KOPT-K1 (cell line): Measurements from ENCODE around the gene ANXA4.
"Not testable (repeated sequence)": the region's sequence is repeated elsewhere in the genome, so short reads cannot be mapped to it uniquely, and the experiment has no call there.

ENCODE experiments used
- H3K27ac ChIP-seq: fragments of 200-600 bp; sonication (generic); 2 replicates; pipeline ENCODE4 v1.5.1; 2016; ENCODE audit warnings: antibody characterized with exemption, mild to moderate bottlenecking, low read depth, low read length; ENCODE audit not compliant: poor library complexity, severe bottlenecking
- H3K36me3 ChIP-seq: fragments of 200-600 bp; sonication (generic); 2 replicates; pipeline ENCODE4 v1.5.1; 2017; ENCODE audit warnings: antibody characterized with exemption, mild to moderate bottlenecking, low read length, moderate library complexity; ENCODE audit not compliant: insufficient read depth
- H3K9me3 ChIP-seq: fragments of 200-600 bp; sonication (generic); 2 replicates; pipeline ENCODE4 v1.5.1; 2017; ENCODE audit warnings: antibody characterized with exemption, low read length, mild to moderate bottlenecking; ENCODE audit not compliant: insufficient read depth, poor library complexity, severe bottlenecking

Gene ANXA4

DNA sequence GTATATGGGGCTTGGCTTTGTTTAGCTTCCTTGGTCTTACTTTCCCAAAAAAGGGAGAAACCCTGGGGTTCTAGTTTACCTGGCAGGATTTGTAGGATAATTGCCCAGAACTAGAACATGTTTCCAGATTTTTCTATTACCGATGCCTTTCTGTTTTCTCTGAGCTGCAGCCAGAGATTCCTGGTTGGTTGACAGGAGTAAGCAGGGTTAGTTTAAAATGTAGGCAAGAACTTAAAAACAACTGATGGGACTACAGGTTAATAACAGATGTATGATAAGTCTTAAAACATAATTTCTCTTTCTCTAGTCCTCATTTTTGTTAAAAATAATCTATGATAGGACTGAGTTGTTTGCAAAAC, 48.6 kb downstream of the ANXA4 start:
- H3K27ac ChIP-seq, result no peak overlapping the region
- H3K36me3 ChIP-seq, result no peaks in the 10 kb centered on the region
- H3K9me3 ChIP-seq, result no peaks in the 10 kb centered on the region

- Histone ChIP-seq H3K27ac (no peak overlapping the region), H3K36me3 (no peaks in the 10 kb centered on the region), H3K9me3 (no peaks in the 10 kb centered on the region)
Observed at GRCh38 chr2:69791045-69791444, 49.1 kb downstream of the ANXA4 start.

- Histone ChIP-seq H3K27ac (no peak overlapping the region), H3K36me3 (no peaks in the 10 kb centered on the region), H3K9me3 (no peaks in the 10 kb centered on the region)
Observed at GRCh38 chr2:69796174-69796573, 54.2 kb downstream of the ANXA4 start.

DNA sequence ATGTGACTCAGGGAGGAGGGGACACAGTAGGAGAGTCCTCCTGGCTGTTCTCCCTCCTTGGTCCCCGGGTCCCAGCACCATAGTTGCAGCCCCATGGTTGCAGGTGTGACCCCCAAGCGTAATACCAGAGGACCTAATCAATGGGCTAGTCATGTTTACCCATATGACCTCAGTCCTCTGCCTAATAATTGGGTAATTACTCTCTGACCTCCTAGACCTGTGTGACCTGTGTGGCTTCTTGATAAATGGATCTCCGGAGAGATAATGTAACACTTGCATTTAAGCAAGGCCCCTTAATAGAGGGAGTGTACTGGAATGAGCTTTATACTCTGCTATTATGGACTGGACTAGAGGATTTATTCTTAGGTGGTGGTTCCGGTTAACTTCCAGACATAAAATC, 55.3 kb downstream of the ANXA4 start:
- Histone ChIP-seq H3K9me3 (no peaks in the 10 kb centered on the region), H3K27ac (no peak overlapping the region), H3K36me3 (no peaks in the 10 kb centered on the region)

- Histone ChIP-seq H3K9me3 (no peaks in the 10 kb centered on the region), H3K36me3 (no peaks in the 10 kb centered on the region), H3K27ac (no peak overlapping the region)
Observed at GRCh38 chr2:69797836-69798289, 55.9 kb downstream of the ANXA4 start.

GRCh38 chr2:69798290-69798908, 56.5 kb downstream of the ANXA4 start:
- H3K27ac ChIP-seq, result no peak overlapping the region
- no peaks in the 10 kb centered on the region for H3K9me3 ChIP-seq

DNA sequence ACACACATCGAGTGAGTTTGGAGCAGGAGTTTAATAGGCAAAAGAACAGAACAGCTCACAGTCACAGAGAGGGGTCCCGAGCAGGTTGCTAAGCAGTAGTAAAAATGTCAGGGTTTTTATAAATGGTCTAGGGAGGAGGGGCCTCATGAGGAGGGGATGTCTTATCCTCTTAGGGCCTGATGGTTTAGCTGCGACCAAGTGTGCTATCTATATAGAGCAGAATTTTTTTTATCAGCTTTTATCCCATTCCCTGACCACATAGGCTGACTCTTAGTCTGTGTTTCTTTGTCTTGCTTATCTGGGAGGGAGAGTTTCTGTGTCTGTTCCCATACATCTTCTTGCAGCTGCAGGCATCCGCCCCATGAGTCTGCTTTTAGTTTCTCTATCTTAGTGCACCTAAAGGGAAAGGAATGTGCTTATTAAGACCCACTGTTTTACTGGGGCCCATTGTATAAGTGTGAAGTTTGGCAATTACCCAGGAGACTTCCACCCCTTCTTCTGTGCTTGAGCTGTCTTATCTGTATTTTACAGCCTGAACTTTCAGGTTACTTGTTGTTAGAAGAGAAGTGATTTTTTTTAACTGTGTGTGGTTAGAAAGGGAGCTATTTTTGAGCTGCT, 57.1 kb downstream of the ANXA4 start:
- Histone ChIP-seq H3K27ac (no peak overlapping the region), H3K36me3 (no peaks in the 10 kb centered on the region), H3K9me3 (no peaks in the 10 kb centered on the region)

More at GRCh38 chr2:69798290-69798908, 56.5 kb downstream of the ANXA4 start:
- no peaks in the 10 kb centered on the region for H3K36me3 ChIP-seq

GRCh38 chr2:69801745-69802290, 59.9 kb downstream of the ANXA4 start:
- Histone ChIP-seq H3K9me3 (no peaks in the 10 kb centered on the region), H3K27ac (no peak overlapping the region), H3K36me3 (no peaks in the 10 kb centered on the region)

DNA sequence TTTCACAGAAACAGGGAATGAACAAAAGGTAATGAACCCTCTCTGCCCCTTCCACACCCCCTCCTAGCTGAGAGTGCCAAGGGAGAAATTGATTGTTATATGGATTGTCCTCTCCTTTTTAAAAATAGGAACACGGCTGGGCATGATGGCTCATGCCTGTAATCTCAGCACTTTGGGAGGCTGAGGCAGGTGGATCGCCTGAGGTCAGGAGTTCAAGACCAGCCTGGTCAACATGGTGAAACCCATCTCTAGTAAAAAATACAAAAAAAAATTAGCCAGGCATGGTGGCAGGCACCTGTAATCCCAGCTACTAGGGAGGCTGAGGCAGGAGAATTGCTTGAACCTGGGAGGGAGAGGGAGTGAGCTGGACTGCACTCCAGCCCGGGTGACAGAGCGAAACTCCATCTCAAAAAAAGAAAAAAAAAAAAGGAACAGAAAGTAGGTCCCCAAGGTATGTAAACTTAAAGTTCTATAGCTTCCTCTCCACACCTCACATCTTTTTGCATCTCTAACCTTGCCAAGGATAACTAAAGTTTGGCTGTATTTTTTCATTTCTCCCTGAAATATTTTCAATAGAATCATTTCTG, 60.9 kb downstream of the ANXA4 start:
- not testable (repeated sequence) for H3K27ac ChIP-seq, H3K36me3 ChIP-seq, H3K9me3 ChIP-seq

DNA sequence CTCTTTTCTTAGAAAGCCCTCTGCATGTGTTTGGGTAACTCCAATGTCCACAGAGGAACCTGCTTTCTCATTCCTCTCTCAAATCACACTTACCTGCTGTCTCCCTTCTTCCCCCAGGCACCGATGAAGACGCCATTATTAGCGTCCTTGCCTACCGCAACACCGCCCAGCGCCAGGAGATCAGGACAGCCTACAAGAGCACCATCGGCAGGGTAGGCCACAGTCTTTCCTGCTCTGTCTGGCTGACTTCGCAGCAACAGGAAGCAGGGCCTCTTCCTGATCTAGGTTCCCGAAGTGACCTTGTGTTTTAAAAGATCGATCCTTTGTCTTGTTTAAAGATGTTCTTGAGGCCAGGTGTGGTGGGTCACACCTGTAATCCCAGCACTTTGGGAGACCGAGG, 62.5 kb downstream of the ANXA4 start:
- no peaks in the 10 kb centered on the region for H3K9me3 ChIP-seq
- no peaks in the 10 kb centered on the region for H3K36me3 ChIP-seq
- H3K27ac ChIP-seq, result peak overlapping the region; percentile 42

DNA sequence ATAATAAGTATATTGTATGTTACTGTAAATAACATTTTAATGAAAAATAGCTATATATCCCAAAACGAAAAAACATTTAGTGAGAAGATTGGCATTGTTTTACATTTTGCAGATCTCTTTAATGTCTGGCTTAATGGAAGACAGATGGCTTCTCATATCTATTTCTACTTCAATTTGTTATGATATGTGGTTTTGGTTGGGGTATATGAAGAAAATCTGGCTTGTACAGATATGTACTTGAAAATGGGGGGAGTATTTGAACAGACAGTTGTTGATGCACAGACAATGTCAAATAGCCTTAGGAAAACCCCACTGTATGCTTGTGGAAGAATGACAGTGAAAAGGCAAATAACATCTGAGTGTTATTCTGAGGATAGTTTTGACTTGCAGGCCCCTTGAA, 64.0 kb downstream of the ANXA4 start:
- Histone ChIP-seq H3K27ac (no peak overlapping the region), H3K36me3 (no peaks in the 10 kb centered on the region), H3K9me3 (no peaks in the 10 kb centered on the region)

DNA sequence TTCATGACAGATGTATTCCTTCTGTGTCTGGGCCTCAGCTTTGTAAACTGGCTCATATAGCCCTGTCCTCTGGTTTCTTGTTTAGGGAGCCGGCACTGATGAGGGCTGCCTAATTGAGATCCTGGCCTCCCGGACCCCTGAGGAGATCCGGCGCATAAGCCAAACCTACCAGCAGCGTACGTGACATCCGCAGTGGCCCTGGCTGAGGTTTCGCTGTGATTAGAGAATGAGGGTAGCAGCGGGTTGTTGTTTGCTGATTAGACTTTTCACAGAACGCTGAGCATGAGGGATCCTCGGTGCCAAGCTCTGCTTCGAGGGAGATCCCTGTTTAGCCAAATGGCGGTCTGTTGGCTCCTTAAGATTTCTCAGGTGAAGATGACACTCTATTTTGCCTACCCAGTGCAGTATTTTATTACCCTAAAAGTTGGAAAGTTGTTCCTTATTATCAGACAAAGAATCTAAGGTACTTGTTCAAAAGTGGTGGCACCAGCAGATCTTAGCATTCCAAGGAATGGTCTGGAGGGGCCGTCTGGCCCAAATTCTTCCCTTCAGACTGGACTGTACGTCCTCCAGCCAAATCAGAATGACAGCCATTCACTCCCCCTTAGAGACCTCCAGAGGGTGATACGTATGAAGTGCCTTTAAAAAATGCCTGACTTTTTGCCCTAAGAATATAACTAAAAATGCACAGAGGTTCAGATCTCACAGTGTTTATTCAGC, 66.0 kb downstream of the ANXA4 start:
- H3K36me3 ChIP-seq, result no peaks in the 10 kb centered on the region
- no peaks in the 10 kb centered on the region for H3K9me3 ChIP-seq
- H3K27ac ChIP-seq, result no peak overlapping the region

DNA sequence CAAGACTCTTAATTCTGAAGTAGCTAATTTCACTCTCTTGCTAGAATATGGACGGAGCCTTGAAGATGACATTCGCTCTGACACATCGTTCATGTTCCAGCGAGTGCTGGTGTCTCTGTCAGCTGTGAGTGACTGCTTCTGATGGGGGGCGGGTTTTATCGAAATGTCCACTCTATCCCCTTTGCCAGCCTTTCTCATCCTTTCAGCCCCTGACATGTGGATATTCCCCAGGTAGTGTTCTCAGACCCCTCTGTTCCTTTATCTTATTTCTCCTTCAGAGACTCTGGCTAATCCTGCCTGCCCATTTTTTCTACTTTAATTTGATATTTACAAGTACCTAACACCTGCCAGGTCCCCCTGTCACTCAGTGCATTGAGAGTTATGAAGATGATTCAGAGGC, 68.6 kb downstream of the ANXA4 start:
- no peaks in the 10 kb centered on the region for H3K36me3 ChIP-seq
- no peaks in the 10 kb centered on the region for H3K9me3 ChIP-seq
- no peak overlapping the region for H3K27ac ChIP-seq

GRCh38 chr2:69811018-69811417, 69.1 kb downstream of the ANXA4 start:
- Histone ChIP-seq H3K36me3 (no peaks in the 10 kb centered on the region), H3K27ac (no peak overlapping the region), H3K9me3 (no peaks in the 10 kb centered on the region)

DNA sequence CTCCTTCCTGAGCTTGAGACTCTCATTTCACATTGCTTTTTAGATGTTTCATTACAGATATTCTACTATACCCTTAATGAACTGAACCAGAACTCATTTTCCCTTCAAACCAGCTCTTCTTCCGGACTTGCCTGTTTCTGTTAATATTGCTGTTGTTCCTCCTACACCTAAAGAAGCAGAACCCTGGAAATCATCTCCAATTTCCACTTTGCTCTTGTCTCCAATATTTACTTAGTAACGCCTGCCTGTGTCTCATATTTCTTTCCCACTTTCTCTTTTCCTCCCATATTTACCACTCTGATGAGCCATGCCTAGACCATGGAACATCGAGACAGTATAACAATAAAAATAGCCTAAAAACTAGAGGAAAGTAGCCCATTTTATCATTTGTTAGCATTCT, 69.7 kb downstream of the ANXA4 start:
- no peaks in the 10 kb centered on the region for H3K9me3 ChIP-seq
- H3K27ac ChIP-seq, result no peak overlapping the region
- no peaks in the 10 kb centered on the region for H3K36me3 ChIP-seq
